GM18505 (cell line): ENCODE data around the gene CEP164.
A peak's percentile ranks its signal among the peaks of the same experiment; 100 is the strongest.
"Not testable (repeated sequence)": the region's sequence is repeated elsewhere in the genome, so short reads cannot be mapped to it uniquely, and the experiment has no call there.

Experiments
- ATAC-seq: cut with Tn5 transposase; IDR thresholded peaks from one replicate; pipeline ENCODE4 v1.9.1; 2021; ENCODE audit not compliant: unreplicated experiment
- POLR2A ChIP-seq: IDR thresholded peaks from 4 replicates; pipeline ENCODE4 v1.6.1; 2011; ENCODE audit warnings: borderline replicate concordance; ENCODE audit not compliant: insufficient read depth, insufficient read length; ENCODE audit errors: extremely low read depth

CEP164 gene

GRCh38 chr11:117316197-117316961 lies 11.3 kb upstream of the CEP164 start, which contains the start of gene BACE1:
BACE1 (minus strand) TSS chr11:117316256; CDS start chr11:117315795, 461 bp downstream.
- no peak for TF ChIP-seq POLR2A
- no peak for ATAC-seq

GRCh38 chr11:117318738-117319137 lies 8.9 kb upstream of the CEP164 start:
- no peak for TF ChIP-seq POLR2A
- no peak for ATAC-seq

- ATAC-seq: no peak
- TF ChIP-seq POLR2A: no peak
Measured at GRCh38 chr11:117319214-117319840, 8.3 kb upstream of the CEP164 start.

GRCh38 chr11:117327255-117327566 lies 443 bp upstream of the CEP164 start:
- not testable (repeated sequence) for ATAC-seq

DNA sequence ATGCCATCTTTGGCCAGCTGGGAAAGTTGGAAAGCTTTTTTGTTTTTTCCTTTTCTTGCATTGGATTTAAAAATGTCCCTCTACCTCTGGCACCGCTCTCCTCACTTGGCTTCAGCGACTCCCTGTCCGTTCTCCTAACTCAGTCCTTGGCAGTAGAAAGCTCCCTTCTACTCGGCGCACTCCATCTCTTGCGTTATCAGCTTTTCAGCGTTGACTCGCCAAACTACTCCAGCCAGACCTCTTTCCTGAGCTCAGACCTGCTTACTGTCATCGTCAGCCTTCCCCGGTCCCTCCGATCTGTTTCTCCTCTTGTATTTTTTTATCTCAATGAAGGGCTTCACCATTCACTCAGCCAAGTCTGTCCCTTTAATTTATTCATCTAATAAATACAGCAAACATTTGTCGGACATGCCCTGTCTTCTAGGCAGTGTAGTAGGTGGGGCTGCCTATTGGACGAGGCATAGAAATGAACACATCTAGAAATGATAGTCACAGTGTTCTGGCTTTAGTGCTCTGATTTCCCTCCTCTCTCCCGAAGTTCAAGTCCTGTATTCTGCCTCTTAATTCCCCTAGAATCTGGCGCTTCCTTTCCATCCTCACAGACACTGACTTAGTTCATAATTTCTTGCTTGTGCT lies 839 bp downstream of the CEP164 start:
- ATAC-seq: peak; percentile 8
- TF ChIP-seq POLR2A: no peak

DNA sequence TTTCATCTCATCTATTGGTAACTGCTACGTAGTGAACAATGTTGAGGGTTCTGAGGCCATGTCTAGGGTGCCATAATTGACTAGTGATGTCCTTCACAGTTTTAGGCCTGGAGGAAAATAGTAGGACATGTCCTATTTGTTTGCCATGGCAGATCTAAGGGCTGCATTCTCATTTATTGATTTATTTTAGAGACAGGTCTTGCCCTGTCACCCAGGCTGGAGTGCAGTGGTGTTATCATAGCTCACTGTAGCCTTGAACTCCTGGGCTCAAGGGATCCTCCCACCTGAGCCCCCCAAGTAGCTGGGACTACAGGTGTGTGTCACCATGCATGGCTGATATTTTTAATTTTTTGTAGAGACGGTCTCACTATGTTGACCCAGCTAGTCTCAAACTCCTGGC lies 5.2 kb downstream of the CEP164 start:
- ATAC-seq: no peak

DNA sequence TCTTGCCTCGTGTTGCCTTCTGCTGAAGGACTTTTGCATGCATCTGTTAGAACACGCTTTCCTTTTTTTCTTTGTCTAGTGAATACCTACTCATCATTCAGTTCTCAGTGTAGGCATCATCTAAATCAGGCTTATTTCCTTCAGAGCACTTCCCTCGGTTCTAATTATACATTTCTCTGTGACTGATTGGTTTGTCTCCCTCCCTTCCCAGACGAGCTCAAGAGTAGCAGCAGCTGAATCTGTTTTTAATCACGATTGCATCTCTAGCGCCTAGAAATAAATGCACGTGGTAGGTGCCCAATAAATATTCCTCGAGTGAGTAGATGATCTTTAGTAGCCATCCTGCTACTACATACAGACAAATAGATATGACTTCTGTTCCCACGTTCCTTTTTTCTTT lies 6.3 kb downstream of the CEP164 start:
- ATAC-seq: no peak
- no peak for TF ChIP-seq POLR2A

More for the DNA sequence above, 5.2 kb downstream of the CEP164 start:
- TF ChIP-seq POLR2A: no peak

DNA sequence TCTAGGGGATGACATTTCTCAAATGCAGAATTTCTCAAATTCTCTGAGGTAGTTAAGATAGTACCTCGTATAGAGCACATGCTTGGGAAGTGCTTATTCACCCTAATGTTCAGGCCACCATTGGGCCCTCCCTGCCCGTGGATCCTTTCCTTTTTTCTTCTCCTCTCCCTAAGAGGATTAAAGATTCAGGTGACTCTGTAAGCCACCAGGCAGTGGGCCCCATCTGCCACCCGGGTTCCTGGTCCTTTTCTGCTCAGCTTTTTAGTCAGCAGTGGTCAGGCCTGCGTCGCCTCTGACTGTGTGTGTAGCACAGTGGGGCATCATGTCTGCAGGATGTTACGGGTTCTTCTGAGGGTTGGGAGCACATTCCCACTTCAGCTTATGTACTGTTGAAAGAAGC lies 7.2 kb downstream of the CEP164 start:
- TF ChIP-seq POLR2A: no peak
- no peak for ATAC-seq

GRCh38 chr11:117335399-117335798 lies 7.7 kb downstream of the CEP164 start:
- no peak for TF ChIP-seq POLR2A
- no peak for ATAC-seq

- no peak for ATAC-seq
- no peak for TF ChIP-seq POLR2A
Measured at GRCh38 chr11:117337076-117337475, 9.4 kb downstream of the CEP164 start.

GRCh38 chr11:117345039-117345438 lies 17.4 kb downstream of the CEP164 start:
- no peak for TF ChIP-seq POLR2A

DNA sequence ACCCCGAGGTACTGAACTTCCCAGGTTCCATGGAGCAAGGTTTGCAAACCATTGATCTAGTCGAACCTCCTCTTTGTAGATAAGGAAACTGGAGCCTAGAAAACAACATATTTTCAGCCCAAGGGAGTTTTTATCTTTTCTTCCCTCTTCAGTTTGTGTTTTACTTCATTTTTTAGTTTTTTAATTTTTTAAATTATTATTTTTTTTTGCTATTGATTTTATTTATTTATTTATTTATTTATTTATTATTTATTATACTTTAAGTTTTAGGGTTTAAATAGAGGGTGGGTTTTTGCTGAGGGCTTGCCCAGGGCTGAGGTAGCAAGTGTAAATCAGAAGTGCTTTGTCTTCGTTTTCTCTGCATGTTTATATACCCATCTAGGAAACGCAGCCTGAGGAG lies 26.9 kb downstream of the CEP164 start:
- no peak for TF ChIP-seq POLR2A
- ATAC-seq: no peak

More at GRCh38 chr11:117345039-117345438, 17.4 kb downstream of the CEP164 start:
- no peak for ATAC-seq

GRCh38 chr11:117356126-117356890 lies 28.7 kb downstream of the CEP164 start:
- ATAC-seq: no peak
- no peak for TF ChIP-seq POLR2A
